Neural cell (in vitro differentiated cells): ENCODE results near the gene SLC6A11.

Source experiments
- CTCF ChIP-seq: fragments of 450-650 bp; IDR thresholded peaks from 2 replicates; pipeline ENCODE4 v1.5.1; 2014; ENCODE audit warnings: antibody characterized with exemption, mild to moderate bottlenecking, moderate library complexity; ENCODE audit not compliant: poor library complexity, severe bottlenecking
- RAD21 ChIP-seq: fragments of 450-650 bp; conservative IDR thresholded peaks from 2 replicates; pipeline ENCODE4 v1.6.1; 2014; ENCODE audit warnings: antibody characterized with exemption, mild to moderate bottlenecking, moderate library complexity
- REST ChIP-seq: IDR thresholded peaks from 2 replicates; pipeline ENCODE4 v1.6.1; 2012; ENCODE audit warnings: borderline replicate concordance

DNA sequence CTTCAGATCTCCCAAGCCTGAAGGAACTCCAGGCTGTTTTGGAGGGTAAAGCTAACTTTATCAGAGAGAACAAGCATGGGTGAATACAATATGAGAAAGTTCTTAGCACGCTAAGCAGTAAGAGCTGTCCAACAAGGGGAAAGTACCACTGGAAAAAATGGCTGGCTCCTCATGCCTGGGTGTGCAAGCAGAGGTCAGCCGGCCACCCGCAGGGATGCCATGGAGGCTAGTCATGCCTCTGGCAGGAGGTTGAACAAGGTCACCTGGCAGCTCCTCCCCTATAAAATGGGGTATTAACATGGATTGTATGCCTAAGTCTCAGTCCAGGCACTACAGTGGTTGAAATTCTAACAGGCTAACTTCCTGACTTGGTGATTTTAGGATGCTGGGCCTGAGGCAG, 101.1 kb downstream of the SLC6A11 start:
- no peak for TF ChIP-seq CTCF
- TF ChIP-seq REST, result no peak
- no peak for TF ChIP-seq RAD21
